GM10248 (cell line): ENCODE data around the gene PTPRN2.

Experiments
- CTCF ChIA-PET: fragments of 300-600 bp; sonication (Branson Sonifier 250); formaldehyde crosslinking; extraction: SDS; loops from one replicate; lab custom pipeline; 2021; ENCODE audit warnings: antibody characterized with exemption; lab: Yijun Ruan, JAX
- POLR2A ChIA-PET: fragments of 350-650 bp; sonication (Branson Sonifier 250); formaldehyde crosslinking; extraction: SDS; loops from one replicate; lab custom pipeline; 2020; ENCODE audit warnings: antibody characterized with exemption; lab: Yijun Ruan, JAX
- DNase-seq: peaks from one replicate; pipeline ENCODE4 v3.0.0; 2012; ENCODE audit errors: extremely low spot score
- TF ChIP-seq, protein P1 (sequence below): IDR thresholded peaks from 2 replicates; pipeline ENCODE4 v1.5.1; 2012; ENCODE audit warnings: mild to moderate bottlenecking, low read depth; ENCODE audit errors: extremely low read depth, missing control alignments, control extremely low read depth

The PTPRN2 gene

DNA sequence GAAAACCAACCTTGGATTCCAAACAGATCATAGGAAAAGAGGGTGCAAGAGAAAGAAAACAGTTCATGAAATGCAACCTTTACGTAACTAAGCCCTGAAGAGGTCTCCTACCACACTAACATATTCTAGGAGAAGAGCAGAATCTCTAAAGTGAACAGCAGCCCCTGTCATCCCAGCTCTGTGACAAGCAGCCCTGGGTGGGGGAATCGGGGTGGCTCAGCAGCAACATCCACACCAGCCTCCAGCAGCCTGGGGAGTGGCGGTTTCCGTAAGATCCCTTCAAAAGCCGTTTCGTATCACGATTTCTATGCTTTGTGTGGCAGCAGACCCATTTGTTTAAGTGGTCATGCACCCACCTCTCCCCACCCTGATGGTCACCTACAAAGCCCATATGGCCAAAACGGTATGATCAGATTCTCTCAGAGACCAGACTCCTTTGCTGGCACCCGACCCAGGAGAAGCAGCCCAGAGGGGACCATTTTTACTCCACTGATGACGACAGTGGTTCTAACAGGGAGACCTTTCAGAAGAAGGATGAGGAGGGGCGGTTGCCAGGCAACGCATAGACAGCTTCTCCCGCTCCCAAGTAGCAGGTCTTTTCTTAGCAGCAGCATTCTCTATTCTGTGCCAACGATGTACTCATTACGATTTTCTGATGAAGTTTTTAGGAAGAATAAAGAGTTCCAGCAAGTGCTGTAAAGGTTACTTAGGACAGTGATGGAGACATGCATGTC is 950.2 kb downstream of the PTPRN2 start:
- TF ChIP-seq, protein P1, sequence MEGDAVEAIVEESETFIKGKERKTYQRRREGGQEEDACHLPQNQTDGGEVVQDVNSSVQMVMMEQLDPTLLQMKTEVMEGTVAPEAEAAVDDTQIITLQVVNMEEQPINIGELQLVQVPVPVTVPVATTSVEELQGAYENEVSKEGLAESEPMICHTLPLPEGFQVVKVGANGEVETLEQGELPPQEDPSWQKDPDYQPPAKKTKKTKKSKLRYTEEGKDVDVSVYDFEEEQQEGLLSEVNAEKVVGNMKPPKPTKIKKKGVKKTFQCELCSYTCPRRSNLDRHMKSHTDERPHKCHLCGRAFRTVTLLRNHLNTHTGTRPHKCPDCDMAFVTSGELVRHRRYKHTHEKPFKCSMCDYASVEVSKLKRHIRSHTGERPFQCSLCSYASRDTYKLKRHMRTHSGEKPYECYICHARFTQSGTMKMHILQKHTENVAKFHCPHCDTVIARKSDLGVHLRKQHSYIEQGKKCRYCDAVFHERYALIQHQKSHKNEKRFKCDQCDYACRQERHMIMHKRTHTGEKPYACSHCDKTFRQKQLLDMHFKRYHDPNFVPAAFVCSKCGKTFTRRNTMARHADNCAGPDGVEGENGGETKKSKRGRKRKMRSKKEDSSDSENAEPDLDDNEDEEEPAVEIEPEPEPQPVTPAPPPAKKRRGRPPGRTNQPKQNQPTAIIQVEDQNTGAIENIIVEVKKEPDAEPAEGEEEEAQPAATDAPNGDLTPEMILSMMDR = no peak
- POLR2A ChIA-PET = no interaction called here
- no peak for DNase-seq
- CTCF ChIA-PET = no interaction called here

DNA sequence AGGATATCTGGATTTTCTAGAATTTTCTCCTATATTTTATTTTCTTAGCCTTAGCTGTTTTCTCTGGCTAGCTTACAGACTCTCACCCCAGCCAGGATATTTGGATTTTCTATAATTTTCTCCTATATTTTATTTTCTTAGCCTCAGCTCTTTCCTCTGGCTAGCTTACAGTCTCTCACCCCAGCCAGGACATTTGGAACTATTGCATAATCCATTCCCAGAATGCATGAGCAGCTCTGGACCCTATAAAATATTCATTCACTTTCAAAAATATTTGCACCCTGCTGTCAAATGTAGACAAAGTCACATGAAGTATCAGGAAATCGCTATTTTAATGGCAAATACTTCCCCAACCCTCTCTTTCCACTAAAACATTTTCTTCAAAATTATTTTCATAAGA is 952.0 kb downstream of the PTPRN2 start:
- CTCF ChIA-PET = interaction anchor here (1.0 kb wide), 1 partner anchor 16 kb away, joined by 3 read pairs; no protein-coding TSS in a partner anchor
- POLR2A ChIA-PET = no interaction called here
- no peak for DNase-seq
- TF ChIP-seq, protein P1 = no peak

DNA sequence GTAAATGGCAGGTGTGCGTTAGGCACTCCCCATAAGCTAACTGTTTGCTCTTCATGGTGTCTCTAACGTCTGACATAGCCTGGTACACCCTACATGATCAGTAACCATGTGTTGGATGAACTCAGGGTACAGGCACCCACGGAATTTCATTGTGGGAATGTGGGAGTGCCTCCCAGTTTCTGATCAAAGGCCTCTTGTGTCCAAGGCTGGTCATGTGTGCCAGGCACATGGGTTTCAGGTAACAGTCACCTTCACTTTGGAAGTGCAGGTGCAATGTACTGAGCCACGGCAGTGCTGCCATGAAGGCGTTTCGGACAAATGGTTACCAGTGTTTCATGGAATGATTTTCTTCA is 952.5 kb downstream of the PTPRN2 start:
- ChIA-PET POLR2A (no interaction called here), CTCF (interaction anchor here (1.0 kb wide), 1 partner anchor 16 kb away, joined by 3 read pairs; no protein-coding TSS in a partner anchor)
- TF ChIP-seq, protein P1 = no peak
- no peak for DNase-seq

DNA sequence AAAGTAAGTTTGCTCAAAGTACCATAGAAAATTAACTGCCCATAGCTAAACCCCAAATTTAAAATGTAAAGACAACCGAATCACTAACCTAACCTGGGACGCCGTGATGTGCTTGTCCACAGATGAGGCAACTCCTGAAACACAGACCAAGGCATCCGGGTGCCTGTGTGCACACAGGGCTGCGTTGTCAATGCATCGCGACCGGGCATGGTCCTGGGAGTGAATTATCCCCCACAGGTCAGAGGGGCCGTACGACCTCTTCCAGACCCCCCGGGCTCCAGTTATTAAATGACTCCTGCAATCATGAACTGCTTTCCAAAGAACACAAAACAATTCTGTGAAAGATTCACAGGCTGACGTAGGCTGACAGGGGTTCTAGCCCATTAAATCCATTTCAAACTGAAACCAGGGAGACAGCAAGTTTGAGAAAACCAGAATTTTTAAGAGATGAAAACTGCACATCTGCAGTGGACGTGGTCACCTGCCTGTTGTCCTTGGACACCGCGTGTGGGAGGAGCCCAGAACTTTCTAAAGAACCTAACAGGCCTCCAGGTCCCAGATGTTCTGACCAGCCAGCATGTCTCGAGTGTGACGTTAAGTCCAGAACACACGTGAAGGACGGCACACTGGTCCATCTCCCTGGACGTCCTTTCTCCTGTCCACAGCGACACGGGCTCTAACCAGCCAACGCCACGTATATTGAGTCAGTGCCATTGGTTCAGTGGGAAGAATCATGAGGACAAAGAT is 953.0 kb downstream of the PTPRN2 start:
- TF ChIP-seq, protein P1 = no peak
- DNase-seq = no peak
- CTCF ChIA-PET = interaction anchor here (1.0 kb wide), 1 partner anchor 15 kb away, joined by 3 read pairs; no protein-coding TSS in a partner anchor
- POLR2A ChIA-PET = no interaction called here

DNA sequence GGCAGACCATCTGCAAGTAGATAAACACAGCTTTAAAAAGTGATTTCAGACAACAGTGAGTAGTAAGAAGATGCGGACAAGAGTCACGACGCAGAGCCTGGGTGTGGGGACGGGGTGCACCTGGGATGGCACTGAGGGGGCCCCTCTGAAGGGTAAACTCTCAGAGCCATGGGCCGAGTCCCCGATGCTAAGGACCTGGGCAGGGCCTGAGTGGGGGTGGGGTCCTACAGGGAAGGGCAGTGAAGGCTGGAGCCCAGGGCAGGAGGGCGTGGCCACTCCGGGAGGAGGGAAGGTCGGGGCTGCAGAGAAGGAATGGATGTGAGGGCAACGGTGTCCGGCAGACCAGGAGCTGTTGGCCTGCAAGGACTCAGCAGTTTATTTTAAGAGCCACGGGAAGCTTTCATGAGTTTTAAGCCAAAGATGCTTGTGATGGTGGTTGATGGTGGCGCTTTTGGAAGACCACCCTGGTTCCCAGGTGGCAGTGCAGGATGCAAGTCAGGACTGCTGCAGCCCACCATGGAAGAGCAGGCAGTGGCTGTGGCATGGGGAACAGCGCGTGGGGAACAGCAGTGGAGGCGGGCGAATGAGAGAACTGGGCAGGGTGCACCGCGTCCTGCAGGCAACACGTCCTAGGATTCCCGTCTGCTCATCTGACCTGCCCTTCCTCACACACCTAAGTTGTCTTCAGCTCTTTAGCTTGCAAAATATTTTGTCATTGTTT is 954.0 kb downstream of the PTPRN2 start:
- DNase-seq = no peak
- POLR2A ChIA-PET = no interaction called here
- TF ChIP-seq, protein P1 = no peak
- CTCF ChIA-PET = no interaction called here

DNA sequence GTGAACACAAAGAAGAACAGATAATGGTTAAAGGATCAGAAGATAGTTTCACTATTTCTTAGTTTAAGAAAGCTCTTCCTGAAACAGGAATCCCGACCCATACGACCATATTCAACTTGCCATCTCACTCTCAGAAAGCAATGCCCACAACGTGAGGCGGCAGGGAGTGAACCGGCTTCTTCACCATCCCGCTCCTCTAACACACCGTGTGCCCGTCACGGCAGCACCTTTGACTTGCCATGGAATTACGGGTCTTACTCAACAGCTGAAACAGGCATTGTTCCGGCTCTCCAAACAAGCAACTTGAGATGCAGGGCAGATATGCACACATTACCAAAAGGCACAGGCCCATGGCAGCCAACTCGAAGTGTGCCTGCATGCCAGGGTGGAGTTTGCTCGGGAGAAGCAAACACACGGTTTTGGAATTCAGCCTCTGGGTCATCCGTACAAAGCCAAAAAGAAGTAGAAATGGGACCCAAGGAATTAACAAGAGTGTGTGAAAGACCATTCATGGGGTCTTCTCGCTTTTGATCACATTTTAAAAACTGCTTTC is 957.2 kb downstream of the PTPRN2 start:
- CTCF ChIA-PET = no interaction called here
- TF ChIP-seq, protein P1 = no peak
- DNase-seq = no peak
- POLR2A ChIA-PET = no interaction called here
